H1 (cell line): ENCODE measurements around the gene ETNPPL. TPM values are rescaled to one million over a fixed set of nuclear protein-coding genes. Genes with fewer than 3 reads are reported as not detected.

Source experiments
- CTCF ChIA-PET: fragments of 300-600 bp; sonication (Branson Sonifier 250); formaldehyde crosslinking; loops from one replicate; lab custom pipeline; 2021; ENCODE audit not compliant: partially characterized antibody; lab: Charles Lee
- POLR2A ChIA-PET: fragments of 300-600 bp; sonication (Branson Sonifier 250); formaldehyde crosslinking; loops from one replicate; lab custom pipeline; 2021; ENCODE audit warnings: inconsistent platforms; ENCODE audit not compliant: partially characterized antibody; lab: Charles Lee
- DNase-seq, 2 experiments: peaks; one replicate each; pipeline versions ENCODE4 v3.0.0 to v3.0.0-alpha.2; 2010 to 2022; ENCODE audit warnings: low spot score in 2 of 2, low read depth in 1 of 2, mixed read lengths in 1 of 2
- FAIRE-seq: peaks from 2 replicates; lab custom pipeline; 2011; peaks lifted over from hg19 to GRCh38; lab: Jason Lieb, UNC
- H2AFZ ChIP-seq: 2 replicates; pipeline ENCODE4 v1.8.1; 2012; ENCODE audit warnings: low read length, inconsistent platforms
- H2AK5ac ChIP-seq: 2 replicates; pipeline ENCODE4 v1.6.1; 2013; ENCODE audit warnings: low read depth, low read length
- H2BK120ac ChIP-seq: replicated peaks from 2 replicates; pipeline ENCODE3; 2013; ENCODE audit warnings: low read depth, low read length, inconsistent platforms
- H2BK12ac ChIP-seq: 2 replicates; pipeline ENCODE4 v1.6.1; 2013; ENCODE audit warnings: low read depth, low read length
- H2BK15ac ChIP-seq: 2 replicates; pipeline ENCODE4 v1.6.1; 2013; ENCODE audit warnings: low read length
- H2BK20ac ChIP-seq: 2 replicates; pipeline ENCODE4 v1.6.1; 2013; ENCODE audit warnings: low read length
- H2BK5ac ChIP-seq: 2 replicates; pipeline ENCODE4 v1.6.1; 2013; ENCODE audit warnings: low read depth, low read length
- H3K14ac ChIP-seq: 2 replicates; pipeline ENCODE4 v1.6.1; 2013; ENCODE audit warnings: inconsistent platforms; ENCODE audit not compliant: insufficient read length
- H3K18ac ChIP-seq: 2 replicates; pipeline ENCODE4 v1.6.1; 2013; ENCODE audit warnings: low read length; ENCODE audit errors: extremely low read depth
- H3K23ac ChIP-seq: 2 replicates; pipeline ENCODE4 v1.6.1; 2013; ENCODE audit warnings: inconsistent platforms; ENCODE audit not compliant: insufficient read length
- H3K23me2 ChIP-seq: 2 replicates; pipeline ENCODE4 v1.6.1; 2013; ENCODE audit warnings: low read depth, low read length
- H3K27ac ChIP-seq: 2 replicates; pipeline ENCODE4 v1.6.1; 2011; ENCODE audit warnings: low read depth, low read length, inconsistent platforms
- H3K27me3 ChIP-seq, 4 experiments: replicated peaks in 1 of 4; 1 replicate in 1 of 4; 2 replicates in 3 of 4; pipeline versions ENCODE4 v1.6.1 to v1.8.1; 2011 to 2013; ENCODE audit warnings: low read length in 3 of 4, mild to moderate bottlenecking in 3 of 4, inconsistent platforms in 2 of 4, mixed read lengths in 2 of 4, moderate library complexity in 1 of 4; ENCODE audit not compliant: control insufficient read depth in 3 of 4, insufficient read depth in 3 of 4; ENCODE audit errors: extremely low read depth in 1 of 4
- H3K36me3 ChIP-seq, 4 experiments: 2 replicates each; pipeline versions ENCODE4 v1.6.1 to v1.8.1; 2011 to 2013; ENCODE audit warnings: mild to moderate bottlenecking in 4 of 4, low read length in 3 of 4, moderate library complexity in 2 of 4, control low read depth in 1 of 4, inconsistent platforms in 1 of 4; ENCODE audit not compliant: insufficient read depth in 4 of 4, control insufficient read depth in 2 of 4
- H3K4ac ChIP-seq: replicated peaks from 2 replicates; pipeline ENCODE3; 2013; ENCODE audit warnings: low read length, low read depth, mixed read lengths, inconsistent platforms; ENCODE audit not compliant: insufficient read length
- H3K4me1 ChIP-seq, 4 experiments: replicated peaks in 1 of 4; 1 replicate in 1 of 4; 2 replicates in 3 of 4; pipeline versions ENCODE4 v1.6.1 to v1.8.1; 2011 to 2013; ENCODE audit warnings: low read length in 3 of 4, inconsistent platforms in 2 of 4, mixed read lengths in 1 of 4; ENCODE audit not compliant: insufficient read depth in 4 of 4, control insufficient read depth in 3 of 4
- H3K4me2 ChIP-seq, 2 experiments: 2 replicates each; pipeline versions ENCODE4 v1.6.1 to v1.8.1; 2011 to 2013; ENCODE audit warnings: low read depth in 2 of 2, low read length in 2 of 2, control low read depth in 1 of 2, inconsistent platforms in 1 of 2, mild to moderate bottlenecking in 1 of 2; ENCODE audit not compliant: insufficient read depth in 1 of 2
- H3K4me3 ChIP-seq, 4 experiments: fragments of 200-600, 300-600 bp in 1 of 4; sonication (generic), shearing (Covaris generic), sonication (Bioruptor Twin) in 1 of 4; 2 replicates each; pipeline versions ENCODE4 v1.5.1 to v1.8.1; 2011 to 2016; ENCODE audit warnings: low read length in 4 of 4, low read depth in 3 of 4, control low read depth in 2 of 4, inconsistent platforms in 2 of 4, mild to moderate bottlenecking in 2 of 4, mixed read lengths in 1 of 4, moderate library complexity in 1 of 4; ENCODE audit not compliant: insufficient read depth in 2 of 4; ENCODE audit errors: extremely low read depth in 1 of 4
- H3K56ac ChIP-seq: replicated peaks from 2 replicates; pipeline ENCODE3; 2013; ENCODE audit warnings: low read depth, mild to moderate bottlenecking, mixed read lengths, low read length, inconsistent platforms; ENCODE audit not compliant: insufficient read length
- H3K79me1 ChIP-seq: 2 replicates; pipeline ENCODE4 v1.6.1; 2013; ENCODE audit warnings: low read depth, low read length, control low read depth
- H3K79me2 ChIP-seq, 2 experiments: 2 replicates each; pipeline versions ENCODE4 v1.6.1 to v1.8.1; 2012 to 2013; ENCODE audit warnings: low read length in 2 of 2, mild to moderate bottlenecking in 2 of 2, inconsistent platforms in 1 of 2; ENCODE audit not compliant: insufficient read depth in 2 of 2, control insufficient read depth in 1 of 2
- H3K9ac ChIP-seq, 4 experiments: replicated peaks in 1 of 4; 1 replicate in 1 of 4; 2 replicates in 3 of 4; pipeline versions ENCODE4 v1.6.1 to v1.8.1; 2011 to 2013; ENCODE audit warnings: low read depth in 3 of 4, low read length in 3 of 4, control low read depth in 2 of 4, mild to moderate bottlenecking in 2 of 4, moderate library complexity in 2 of 4, inconsistent platforms in 1 of 4; ENCODE audit errors: extremely low read depth in 1 of 4
- H3K9me3 ChIP-seq, 2 experiments: 2 replicates each; pipeline versions ENCODE4 v1.6.1 to v1.8.1; 2012 to 2013; ENCODE audit warnings: mild to moderate bottlenecking in 2 of 2, moderate library complexity in 2 of 2, control low read depth in 1 of 2, inconsistent platforms in 1 of 2, low read depth in 1 of 2, low read length in 1 of 2, mixed read lengths in 1 of 2; ENCODE audit not compliant: insufficient read depth in 2 of 2
- H4K20me1 ChIP-seq, 2 experiments: replicated peaks in 1 of 2; 2 replicates each; pipeline versions ENCODE3 to v1.8.1; 2011 to 2013; ENCODE audit warnings: inconsistent platforms in 2 of 2, low read length in 2 of 2, mild to moderate bottlenecking in 1 of 2; ENCODE audit not compliant: insufficient read depth in 2 of 2, control insufficient read depth in 1 of 2
- H4K5ac ChIP-seq: 2 replicates; pipeline ENCODE4 v1.6.1; 2013; ENCODE audit warnings: low read length, low read depth, mixed read lengths, inconsistent platforms; ENCODE audit not compliant: insufficient read length
- H4K8ac ChIP-seq: 2 replicates; pipeline ENCODE4 v1.8.0; 2013; ENCODE audit warnings: mild to moderate bottlenecking, moderate library complexity, low read length, inconsistent platforms; ENCODE audit not compliant: insufficient read depth; ENCODE audit errors: extremely low read depth
- H4K91ac ChIP-seq: replicated peaks from 2 replicates; pipeline ENCODE3; 2013; ENCODE audit warnings: low read length, mixed read lengths, inconsistent platforms; ENCODE audit not compliant: insufficient read length
- CBX5 ChIP-seq: fragments of 300-800, 300-1000 bp; sonication (generic); IDR thresholded peaks from 2 replicates; pipeline ENCODE4 v1.7.1; 2016; ENCODE audit warnings: antibody characterized with exemption, low read length, low read depth
- KDM1A ChIP-seq: fragments of 200-600, 300-600 bp; sonication (generic); IDR thresholded peaks from 2 replicates; pipeline ENCODE4 v1.7.1; 2016; ENCODE audit warnings: mild to moderate bottlenecking, low read length, borderline replicate concordance
- POLR2AphosphoS5 ChIP-seq: IDR thresholded peaks from 2 replicates; pipeline ENCODE4 v1.6.1; 2011; ENCODE audit warnings: low read depth, low read length
- POU5F1 ChIP-seq: IDR thresholded peaks from 2 replicates; pipeline ENCODE4 v1.6.1; 2011; ENCODE audit warnings: low read depth, mild to moderate bottlenecking, low read length, moderate library complexity
- SUZ12 ChIP-seq: fragments of 200-600 bp; sonication (generic); IDR thresholded peaks from 2 replicates; pipeline ENCODE4 v1.6.1; 2012; ENCODE audit warnings: mild to moderate bottlenecking, inconsistent platforms, low read length, moderate library complexity, mixed read lengths
- TAF7 ChIP-seq: optimal IDR thresholded peaks from 2 replicates; pipeline ENCODE3; 2011; ENCODE audit warnings: low read depth, mild to moderate bottlenecking, inconsistent platforms, low read length, moderate library complexity, borderline replicate concordance
- TBP ChIP-seq: IDR thresholded peaks from 2 replicates; pipeline ENCODE4 v1.6.1; 2011; ENCODE audit warnings: low read depth, low read length, improper control_type of control experiment
- TEAD4 ChIP-seq: IDR thresholded peaks from 2 replicates; pipeline ENCODE4 v1.6.1; 2012; ENCODE audit warnings: low read depth, low read length, inconsistent platforms, mixed read lengths
- YY1 ChIP-seq: IDR thresholded peaks from 2 replicates; pipeline ENCODE4 v1.6.1; 2011; ENCODE audit warnings: low read depth, mild to moderate bottlenecking, low read length
- ZNF274 ChIP-seq: IDR thresholded peaks from 2 replicates; pipeline ENCODE4 v1.7.0; 2012; ENCODE audit warnings: low read length, borderline replicate concordance; ENCODE audit errors: extremely low read depth
- WGBS, 2 experiments: shearing (Covaris generic) in 1 of 2; methylation state at CpG; one replicate each; pipeline versions ENCODE4 v1.1.6 to v1.1.7; 2013 to 2015; ENCODE audit warnings: low lambda C conversion rate in 2 of 2, mixed read lengths in 2 of 2, inconsistent platforms in 1 of 2, low coverage in 1 of 2, missing lambda C conversion rate in 1 of 2; ENCODE audit not compliant: insufficient replicate concordance in 2 of 2, insufficient coverage in 1 of 2, insufficient read length in 1 of 2; ENCODE audit errors: extremely low coverage in 1 of 2, missing lambda C conversion rate in 1 of 2; 5-methylcytosine and 5-hydroxymethylcytosine counted together
- polyA plus RNA-seq, 7 experiments: library from polyadenylated mRNA; depleted of rRNA in 3 of 7; stranded (reverse) in 5 of 7; unstranded in 2 of 7; fragments of >200 nt in 5 of 7; fragments of 200-250 nt in 2 of 7; gene quantifications; 1 replicate in 5 of 7; 2 replicates in 1 of 7; 4 replicates in 1 of 7; pipeline versions ENCODE4 v1.2.1 to v1.2.3, GENCODE V29; 2011 to 2013; ENCODE audit warnings: missing spikeins in 2 of 7, mixed read lengths in 2 of 7
- total RNA-seq: library from RNA; stranded (reverse); fragmentation: NEBNext Ultra II Directional; extraction: Animal tissue kit (Norgen Biotek cat#: 25700); gene quantifications from 2 replicates; pipeline ENCODE4 v1.2.1, GENCODE V29; 2021
- TF ChIP-seq, protein P1 (sequence below), 3 experiments: IDR thresholded peaks; 1 replicate in 2 of 3; 2 replicates in 1 of 3; pipeline versions ENCODE4 v1.5.1 to v1.6.1; 2011; ENCODE audit warnings: low read length in 3 of 3, mild to moderate bottlenecking in 3 of 3, inconsistent platforms in 2 of 3, low read depth in 1 of 3, moderate library complexity in 1 of 3; ENCODE audit not compliant: insufficient read depth in 1 of 3; ENCODE audit errors: control extremely low read depth in 1 of 3

The ETNPPL gene
- total and polyA plus RNA-seq, 2 of the 8 experiments (the other 6 are each of a cell fraction or from before 2014, with no cell fraction given): 0.80 to 2.5 TPM

DNA sequence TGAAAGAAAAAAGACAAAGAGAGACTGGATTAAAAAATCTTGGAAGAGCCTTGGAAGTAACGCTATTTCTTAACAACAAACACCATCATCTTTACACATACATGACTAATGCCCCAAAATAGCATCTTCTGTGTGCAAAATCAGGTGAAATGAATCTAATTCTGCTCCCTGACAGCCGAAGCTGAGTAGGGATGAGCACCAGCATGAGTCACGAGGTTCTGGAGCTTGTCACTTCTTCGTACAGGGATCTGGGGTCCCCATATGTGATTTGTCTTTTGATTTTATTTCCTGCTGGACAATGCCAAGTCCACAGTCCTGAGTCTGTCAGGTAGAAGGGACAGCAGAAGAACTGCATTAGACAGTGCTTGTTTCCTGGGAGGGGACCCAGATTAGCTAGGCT, 56.6 kb downstream of the ETNPPL start:
- no peak overlapping the region for H2AFZ ChIP-seq
- no peak overlapping the region for H3K14ac ChIP-seq
- H3K9me3 ChIP-seq: no peaks in the 10 kb centered on the region
- no peak overlapping the region for H3K18ac ChIP-seq
- H3K56ac ChIP-seq: no peak overlapping the region
- no peak overlapping the region for H2BK15ac ChIP-seq
- no peaks in the 10 kb centered on the region for H3K36me3 ChIP-seq
- no peak overlapping the region for H4K91ac ChIP-seq
- H3K27me3 ChIP-seq: no peaks in the 10 kb centered on the region
- FAIRE-seq (no peak), DNase-seq (no peak)
- no peak overlapping the region for H3K23ac ChIP-seq
- no peaks in the 10 kb centered on the region for H3K23me2 ChIP-seq
- no peak overlapping the region for H3K9ac ChIP-seq
- ChIA-PET CTCF (interaction anchor here (0.7 to 1.9 kb wide), 5 partner anchors 9 to 30 kb away, joined by 3 to 8 read pairs (median 4); no protein-coding TSS in a partner anchor), POLR2A (no interaction called here)
- H4K8ac ChIP-seq: no peak overlapping the region
- H2BK12ac ChIP-seq: no peak overlapping the region
- no peak overlapping the region for H2AK5ac ChIP-seq
- H3K4me2 ChIP-seq: no peak overlapping the region
- H4K20me1 ChIP-seq: no peaks in the 10 kb centered on the region
- H4K5ac ChIP-seq: no peak overlapping the region
- H2BK5ac ChIP-seq: no peak overlapping the region
- no peaks in the 10 kb centered on the region for H3K4me1 ChIP-seq
- WGBS, 2 experiments: 77% methylated on average over 4 of the region's 4 CpGs; no CpG with 5 or more reads in 1 of the 2 experiments
- TF ChIP-seq POLR2AphosphoS5: no peak
- TF ChIP-seq POU5F1: no peak
- TF ChIP-seq CBX5: no peak
- TF ChIP-seq TBP: no peak
- TF ChIP-seq, protein P1, sequence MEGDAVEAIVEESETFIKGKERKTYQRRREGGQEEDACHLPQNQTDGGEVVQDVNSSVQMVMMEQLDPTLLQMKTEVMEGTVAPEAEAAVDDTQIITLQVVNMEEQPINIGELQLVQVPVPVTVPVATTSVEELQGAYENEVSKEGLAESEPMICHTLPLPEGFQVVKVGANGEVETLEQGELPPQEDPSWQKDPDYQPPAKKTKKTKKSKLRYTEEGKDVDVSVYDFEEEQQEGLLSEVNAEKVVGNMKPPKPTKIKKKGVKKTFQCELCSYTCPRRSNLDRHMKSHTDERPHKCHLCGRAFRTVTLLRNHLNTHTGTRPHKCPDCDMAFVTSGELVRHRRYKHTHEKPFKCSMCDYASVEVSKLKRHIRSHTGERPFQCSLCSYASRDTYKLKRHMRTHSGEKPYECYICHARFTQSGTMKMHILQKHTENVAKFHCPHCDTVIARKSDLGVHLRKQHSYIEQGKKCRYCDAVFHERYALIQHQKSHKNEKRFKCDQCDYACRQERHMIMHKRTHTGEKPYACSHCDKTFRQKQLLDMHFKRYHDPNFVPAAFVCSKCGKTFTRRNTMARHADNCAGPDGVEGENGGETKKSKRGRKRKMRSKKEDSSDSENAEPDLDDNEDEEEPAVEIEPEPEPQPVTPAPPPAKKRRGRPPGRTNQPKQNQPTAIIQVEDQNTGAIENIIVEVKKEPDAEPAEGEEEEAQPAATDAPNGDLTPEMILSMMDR (IDR thresholded peaks at IDR 0.05; ENCODE audit: control extremely low read depth in 1 of 3, insufficient read depth in 1 of 3, low read depth in 1 of 3, low read length in 3 of 3): no peak
- no peak for TF ChIP-seq ZNF274
- TF ChIP-seq TEAD4: no peak
- TF ChIP-seq SUZ12: no peak
- TF ChIP-seq TAF7: no peak
- no peak for TF ChIP-seq KDM1A
- TF ChIP-seq YY1: no peak
- H3K27ac ChIP-seq: no peak overlapping the region
- H3K79me1 ChIP-seq: no peaks in the 10 kb centered on the region
- H2BK20ac ChIP-seq: no peak overlapping the region
- no peak overlapping the region for H2BK120ac ChIP-seq
- no peaks in the 10 kb centered on the region for H3K79me2 ChIP-seq
- no peak overlapping the region for H3K4ac ChIP-seq
- H3K4me3 ChIP-seq: no peak overlapping the region
